ENCODE data around the gene GPR78.

Gene GPR78

GRCh38 chr4:8577972-8578371 is 2.2 kb upstream of the GPR78 start:
- no peaks in the 10 kb centered on the region for H3K9me3 ChIP-seq (ENCODE audit: low read depth, low read length)
- no peak overlapping the region for H3K4me3 ChIP-seq
- no peak overlapping the region for H3K9ac ChIP-seq (ENCODE audit: insufficient read length)
- no peak overlapping the region for H3K27ac ChIP-seq
- DNase-seq (ENCODE audit: low read depth, low spot score) = no peak
- TF ChIP-seq EZH2 (IDR thresholded peaks at IDR 0.05) = no peak
- TF ChIP-seq POLR2AphosphoS5 (IDR thresholded peaks at IDR 0.05; ENCODE audit: borderline replicate concordance, low read depth, low read length) = no peak
- TF ChIP-seq FOXP2 (optimal IDR thresholded peaks at IDR 0.05; ENCODE audit: control extremely low read depth, extremely low read length, insufficient read depth) = no peak
- no peaks in the 10 kb centered on the region for H3K36me3 ChIP-seq (ENCODE audit: insufficient read depth, low read length)

GRCh38 chr4:8578717-8579116 is 1.5 kb upstream of the GPR78 start:
- Histone ChIP-seq H3K9ac (ENCODE audit: insufficient read length) (no peak overlapping the region), H3K36me3 (ENCODE audit: insufficient read depth, low read length) (no peaks in the 10 kb centered on the region), H3K9me3 (ENCODE audit: low read depth, low read length) (no peaks in the 10 kb centered on the region), H3K4me3 (no peak overlapping the region), H3K27ac (no peak overlapping the region)
- DNase-seq (ENCODE audit: low read depth, low spot score) = no peak
- TF ChIP-seq POLR2AphosphoS5 (IDR thresholded peaks at IDR 0.05; ENCODE audit: borderline replicate concordance, low read depth, low read length) = no peak
- TF ChIP-seq EZH2 (IDR thresholded peaks at IDR 0.05) = no peak

- DNase-seq (ENCODE audit: low read depth, low spot score) = no peak
- Histone ChIP-seq H3K27ac (no peak overlapping the region), H3K4me3 (no peak overlapping the region), H3K9me3 (ENCODE audit: low read depth, low read length) (no peaks in the 10 kb centered on the region), H3K9ac (ENCODE audit: insufficient read length) (no peak overlapping the region), H3K36me3 (ENCODE audit: insufficient read depth, low read length) (no peaks in the 10 kb centered on the region)
- TF ChIP-seq POLR2AphosphoS5 (IDR thresholded peaks at IDR 0.05; ENCODE audit: borderline replicate concordance, low read depth, low read length) (no peak), EZH2 (IDR thresholded peaks at IDR 0.05) (no peak), FOXP2 (optimal IDR thresholded peaks at IDR 0.05; ENCODE audit: control extremely low read depth, extremely low read length, insufficient read depth) (no peak)
Measured at GRCh38 chr4:8579526-8580320, 469 bp upstream of the GPR78 start.

- no peaks in the 10 kb centered on the region for H3K9me3 ChIP-seq (ENCODE audit: low read depth, low read length)
- no peak for DNase-seq (ENCODE audit: low read depth, low spot score)
- no peak overlapping the region for H3K4me3 ChIP-seq
- H3K27ac ChIP-seq = no peak overlapping the region
- H3K36me3 ChIP-seq (ENCODE audit: insufficient read depth, low read length) = no peaks in the 10 kb centered on the region
- TF ChIP-seq FOXP2 (optimal IDR thresholded peaks at IDR 0.05; ENCODE audit: control extremely low read depth, extremely low read length, insufficient read depth) = no peak
- TF ChIP-seq EZH2 (IDR thresholded peaks at IDR 0.05) = no peak
- no peak for TF ChIP-seq POLR2AphosphoS5 (IDR thresholded peaks at IDR 0.05; ENCODE audit: borderline replicate concordance, low read depth, low read length)
- H3K9ac ChIP-seq (ENCODE audit: insufficient read length) = no peak overlapping the region
Measured at GRCh38 chr4:8581094-8581861, 1.1 kb downstream of the GPR78 start.

GRCh38 chr4:8582016-8582415 is 1.8 kb downstream of the GPR78 start:
- Histone ChIP-seq H3K4me3 (no peak overlapping the region), H3K27ac (no peak overlapping the region), H3K36me3 (ENCODE audit: insufficient read depth, low read length) (no peaks in the 10 kb centered on the region), H3K9me3 (ENCODE audit: low read depth, low read length) (no peaks in the 10 kb centered on the region), H3K9ac (ENCODE audit: insufficient read length) (no peak overlapping the region)
- no peak for DNase-seq (ENCODE audit: low read depth, low spot score)
- TF ChIP-seq FOXP2 (optimal IDR thresholded peaks at IDR 0.05; ENCODE audit: control extremely low read depth, extremely low read length, insufficient read depth) = no peak
- TF ChIP-seq EZH2 (IDR thresholded peaks at IDR 0.05) = no peak
- TF ChIP-seq POLR2AphosphoS5 (IDR thresholded peaks at IDR 0.05; ENCODE audit: borderline replicate concordance, low read depth, low read length) = no peak

GRCh38 chr4:8582436-8582835 is 2.2 kb downstream of the GPR78 start:
- DNase-seq (ENCODE audit: low read depth, low spot score) = no peak
- TF ChIP-seq FOXP2 (optimal IDR thresholded peaks at IDR 0.05; ENCODE audit: control extremely low read depth, extremely low read length, insufficient read depth) (no peak), EZH2 (IDR thresholded peaks at IDR 0.05) (no peak), POLR2AphosphoS5 (IDR thresholded peaks at IDR 0.05; ENCODE audit: borderline replicate concordance, low read depth, low read length) (no peak)
- Histone ChIP-seq H3K9me3 (ENCODE audit: low read depth, low read length) (no peaks in the 10 kb centered on the region), H3K4me3 (no peak overlapping the region), H3K9ac (ENCODE audit: insufficient read length) (no peak overlapping the region), H3K27ac (no peak overlapping the region), H3K36me3 (ENCODE audit: insufficient read depth, low read length) (no peaks in the 10 kb centered on the region)

- Histone ChIP-seq H3K27ac (no peak overlapping the region), H3K9me3 (ENCODE audit: low read depth, low read length) (no peaks in the 10 kb centered on the region), H3K36me3 (ENCODE audit: insufficient read depth, low read length) (no peaks in the 10 kb centered on the region), H3K4me3 (no peak overlapping the region), H3K9ac (ENCODE audit: insufficient read length) (no peak overlapping the region)
- no peak for TF ChIP-seq FOXP2 (optimal IDR thresholded peaks at IDR 0.05; ENCODE audit: control extremely low read depth, extremely low read length, insufficient read depth)
- no peak for TF ChIP-seq EZH2 (IDR thresholded peaks at IDR 0.05)
- no peak for TF ChIP-seq POLR2AphosphoS5 (IDR thresholded peaks at IDR 0.05; ENCODE audit: borderline replicate concordance, low read depth, low read length)
- no peak for DNase-seq (ENCODE audit: low read depth, low spot score)
Measured at GRCh38 chr4:8582941-8583654, 2.9 kb downstream of the GPR78 start.

- no peak overlapping the region for H3K27ac ChIP-seq
- no peak overlapping the region for H3K9ac ChIP-seq (ENCODE audit: insufficient read length)
- no peaks in the 10 kb centered on the region for H3K9me3 ChIP-seq (ENCODE audit: low read depth, low read length)
- no peak for DNase-seq (ENCODE audit: low read depth, low spot score)
- H3K36me3 ChIP-seq (ENCODE audit: insufficient read depth, low read length) = no peaks in the 10 kb centered on the region
- TF ChIP-seq POLR2AphosphoS5 (IDR thresholded peaks at IDR 0.05; ENCODE audit: borderline replicate concordance, low read depth, low read length) = no peak
- no peak for TF ChIP-seq EZH2 (IDR thresholded peaks at IDR 0.05)
- no peak for TF ChIP-seq FOXP2 (optimal IDR thresholded peaks at IDR 0.05; ENCODE audit: control extremely low read depth, extremely low read length, insufficient read depth)
- H3K4me3 ChIP-seq = no peak overlapping the region
Measured at GRCh38 chr4:8583655-8584025, 3.4 kb downstream of the GPR78 start.
